HG03354 (cell line): Measurements from ENCODE around the gene GNAI1.

ENCODE experiments used
- ATAC-seq: cut with Tn5 transposase; IDR thresholded peaks from one replicate; pipeline ENCODE4 v1.9.1; 2021; ENCODE audit warnings: mild to moderate bottlenecking; ENCODE audit not compliant: unreplicated experiment, poor library complexity, severe bottlenecking

Gene GNAI1

DNA sequence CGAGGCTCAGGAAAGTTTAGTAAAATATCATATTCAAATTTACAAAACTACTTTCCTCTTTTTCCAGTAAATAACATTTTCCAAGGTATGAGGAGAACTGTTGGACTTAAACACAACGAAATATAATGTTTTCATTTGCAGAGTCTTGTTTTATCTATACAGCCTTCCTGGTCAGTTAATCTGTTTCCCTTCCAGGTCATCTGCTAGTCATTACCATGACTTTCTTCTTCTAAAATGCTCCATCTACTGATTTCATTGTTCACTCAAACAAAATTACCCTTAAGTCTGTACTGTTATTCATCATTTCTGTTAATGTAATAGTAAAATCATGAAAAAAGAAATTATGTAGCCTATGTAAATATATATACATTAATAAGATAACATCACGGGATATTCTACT is 69.8 kb downstream of the GNAI1 start:
- ATAC-seq, result no peak

DNA sequence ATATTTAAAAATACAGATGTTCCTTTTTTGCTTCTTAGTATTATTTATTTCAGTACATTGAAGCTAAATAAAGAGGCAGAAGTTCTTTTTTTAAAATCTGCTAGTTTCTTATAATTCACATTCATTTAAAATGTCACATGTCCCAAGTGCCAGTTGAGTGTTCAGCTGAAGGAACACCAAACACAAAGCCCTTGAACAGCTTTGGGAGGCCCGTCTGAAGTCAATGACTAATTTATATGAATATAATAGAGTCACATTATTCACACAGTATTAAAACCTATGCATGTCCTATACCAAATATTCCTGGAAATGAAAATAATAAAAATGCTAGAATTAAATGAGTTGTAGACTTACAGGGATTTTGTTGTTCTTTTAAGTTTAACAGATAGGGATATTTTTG is 70.3 kb downstream of the GNAI1 start:
- ATAC-seq, result no peak

DNA sequence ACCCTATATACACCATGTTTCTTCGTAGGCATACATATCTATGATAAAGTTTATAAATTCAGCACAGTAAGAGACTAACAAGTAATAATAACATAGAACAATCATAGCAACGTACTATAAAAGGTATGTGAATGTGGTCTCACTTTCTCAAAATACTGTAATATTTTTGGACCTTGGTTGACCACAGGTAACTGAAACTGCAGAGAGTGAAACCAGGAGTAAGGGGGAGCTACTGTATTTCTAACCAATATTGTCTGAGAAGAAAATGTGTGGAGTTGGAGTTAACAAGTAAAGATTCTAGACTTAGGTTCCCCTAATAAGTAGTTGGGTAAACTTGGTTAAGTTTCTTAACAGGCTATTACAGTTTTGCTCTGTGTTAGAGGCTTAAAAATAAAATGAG is 72.1 kb downstream of the GNAI1 start:
- ATAC-seq, result peak; percentile 82

DNA sequence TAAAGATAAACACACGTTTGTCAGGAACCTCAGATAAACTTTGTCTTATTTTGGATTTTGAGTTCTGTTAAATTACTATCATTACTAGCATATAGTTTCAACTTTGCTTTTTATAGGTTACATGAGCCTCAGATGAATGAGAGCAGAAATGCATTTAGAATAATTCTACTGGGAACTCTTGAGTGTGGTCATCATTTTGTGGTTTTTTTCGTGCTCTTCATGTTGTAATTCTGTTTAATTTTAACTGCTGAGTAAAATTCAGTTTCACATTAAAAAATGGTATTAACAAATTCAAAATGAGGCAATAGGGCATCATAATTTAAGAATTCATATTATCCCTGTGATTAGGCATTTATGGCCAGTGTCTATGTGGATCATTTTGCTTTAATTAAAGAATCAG is 72.9 kb downstream of the GNAI1 start:
- ATAC-seq, result no peak

DNA sequence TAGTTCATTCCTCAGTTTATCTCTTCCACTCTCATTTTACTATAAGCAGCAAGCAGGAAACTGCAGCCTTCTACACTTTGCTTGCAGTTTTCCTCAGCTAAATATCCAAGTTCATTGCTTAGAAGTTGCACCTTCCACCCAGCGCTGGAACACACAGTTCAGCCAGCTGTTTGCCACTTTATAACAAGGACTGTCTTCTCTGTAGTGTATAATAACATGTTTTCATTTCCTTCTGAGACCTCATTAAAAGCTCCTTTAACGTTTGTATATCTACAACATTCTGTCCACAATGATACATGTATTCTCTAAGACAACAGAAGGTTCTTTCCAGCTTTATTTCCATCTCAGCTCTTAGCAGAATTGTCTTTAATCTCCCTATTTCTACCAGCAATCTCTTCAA is 74.1 kb downstream of the GNAI1 start:
- ATAC-seq, result no peak

DNA sequence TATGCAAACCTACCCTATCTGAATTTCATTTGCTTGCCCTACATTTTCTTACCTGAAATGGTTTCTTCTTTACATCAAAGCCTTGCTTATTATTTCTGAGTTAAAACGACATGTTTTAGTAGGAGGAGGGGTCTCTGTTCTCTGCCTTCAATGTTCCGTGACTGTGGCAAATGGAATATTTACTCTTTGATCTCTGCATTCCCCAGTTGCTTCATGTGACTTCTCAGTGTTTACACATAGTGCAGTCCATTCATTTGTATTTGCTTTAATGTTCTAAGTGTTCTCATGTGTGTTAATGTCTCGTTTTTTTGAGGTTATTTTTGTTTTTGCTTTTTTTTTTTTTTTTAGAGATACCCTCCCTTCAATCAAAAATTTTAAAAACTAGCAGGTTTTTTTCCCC is 75.8 kb downstream of the GNAI1 start:
- ATAC-seq, result no peak

DNA sequence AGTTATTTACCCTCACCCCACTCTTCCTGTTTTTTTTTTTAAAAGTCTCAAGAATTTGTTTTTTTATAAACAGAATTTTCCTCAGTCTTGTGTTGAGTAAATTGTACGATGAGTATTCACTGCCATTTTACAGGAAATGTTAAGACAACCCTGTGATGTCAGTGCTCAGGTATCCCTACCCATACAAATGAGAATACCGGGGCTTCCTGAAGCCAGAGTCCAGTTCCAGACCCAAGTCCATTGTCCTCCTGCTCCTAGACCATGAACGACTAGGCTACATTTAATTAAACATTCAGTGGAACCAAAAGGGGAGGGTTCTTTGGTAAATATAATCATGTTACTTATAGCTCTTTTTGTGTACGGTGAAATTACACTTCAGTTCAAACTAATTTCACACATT is 79.2 kb downstream of the GNAI1 start:
- no peak for ATAC-seq

DNA sequence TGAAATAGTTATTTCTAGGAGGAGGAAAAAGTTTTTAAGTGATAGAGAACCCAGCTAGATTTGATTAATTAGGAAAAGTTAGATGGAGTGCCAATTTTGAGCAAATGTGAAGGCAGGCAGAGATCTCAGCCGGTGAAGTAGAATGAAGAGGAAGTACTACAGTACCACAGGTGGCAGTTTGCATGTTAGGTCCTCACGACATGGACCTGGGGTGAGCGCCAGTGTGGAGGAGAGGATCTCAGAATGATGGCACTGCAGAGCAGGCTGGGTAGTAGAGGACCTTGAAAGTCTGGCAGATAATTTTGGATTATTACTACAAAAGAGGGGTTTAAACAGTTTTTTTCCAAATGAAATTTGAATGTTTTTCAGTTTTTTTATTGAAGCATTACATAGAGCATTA is 81.1 kb downstream of the GNAI1 start:
- ATAC-seq, result no peak

DNA sequence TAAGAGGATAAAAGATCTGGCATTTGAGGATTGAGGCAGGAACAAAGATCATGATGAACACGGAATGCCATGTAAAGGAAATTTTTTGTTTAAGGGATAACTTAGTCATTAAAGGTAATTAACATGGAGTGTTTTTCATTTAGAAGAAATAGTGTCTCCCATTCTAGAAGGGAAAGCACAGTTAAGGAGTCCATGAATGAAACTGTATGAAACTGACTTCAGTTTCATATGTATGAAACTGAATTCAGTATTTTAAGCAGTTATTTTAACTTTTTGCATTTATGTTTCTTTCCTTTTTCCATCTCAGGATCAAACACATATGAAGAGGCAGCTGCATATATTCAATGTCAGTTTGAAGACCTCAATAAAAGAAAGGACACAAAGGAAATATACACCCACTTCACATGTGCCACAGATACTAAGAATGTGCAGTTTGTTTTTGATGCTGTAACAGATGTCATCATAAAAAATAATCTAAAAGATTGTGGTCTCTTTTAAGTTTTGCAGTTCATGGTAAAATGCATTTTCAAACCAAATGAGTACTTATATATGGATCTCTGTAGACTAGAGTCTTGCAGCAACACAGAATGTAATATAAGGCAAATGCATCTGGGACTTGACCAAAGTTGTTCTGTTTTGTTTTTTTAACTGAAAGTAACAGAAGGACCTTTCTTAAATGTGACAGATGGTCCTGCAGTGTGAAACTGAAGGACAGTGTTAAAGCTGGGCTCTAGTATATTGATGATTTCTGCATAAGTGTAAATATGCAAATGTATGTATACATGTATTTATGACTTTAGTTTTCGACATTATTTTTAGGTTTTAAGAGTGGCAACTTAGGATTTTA is 82.6 kb downstream of the GNAI1 start:
- ATAC-seq, result peak; percentile 39

DNA sequence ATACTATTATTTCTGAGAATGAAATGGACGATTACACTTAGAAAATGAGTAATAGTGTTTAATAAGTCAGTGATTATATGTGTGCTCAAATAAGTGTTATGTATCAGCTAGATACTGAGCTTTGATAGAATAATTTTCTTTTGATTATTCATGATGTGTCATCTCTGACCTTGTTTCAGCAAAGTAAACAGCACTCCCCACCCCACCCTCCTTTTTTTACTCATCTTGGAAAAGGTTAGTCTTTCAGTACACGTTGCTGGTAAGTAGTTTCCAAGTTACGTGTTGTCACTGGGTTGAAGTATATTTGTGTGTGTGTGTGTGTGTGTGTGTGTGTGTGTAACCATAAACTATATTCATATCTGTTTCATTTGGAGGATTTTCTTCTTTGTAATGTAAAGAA is 84.1 kb downstream of the GNAI1 start:
- ATAC-seq, result no peak

DNA sequence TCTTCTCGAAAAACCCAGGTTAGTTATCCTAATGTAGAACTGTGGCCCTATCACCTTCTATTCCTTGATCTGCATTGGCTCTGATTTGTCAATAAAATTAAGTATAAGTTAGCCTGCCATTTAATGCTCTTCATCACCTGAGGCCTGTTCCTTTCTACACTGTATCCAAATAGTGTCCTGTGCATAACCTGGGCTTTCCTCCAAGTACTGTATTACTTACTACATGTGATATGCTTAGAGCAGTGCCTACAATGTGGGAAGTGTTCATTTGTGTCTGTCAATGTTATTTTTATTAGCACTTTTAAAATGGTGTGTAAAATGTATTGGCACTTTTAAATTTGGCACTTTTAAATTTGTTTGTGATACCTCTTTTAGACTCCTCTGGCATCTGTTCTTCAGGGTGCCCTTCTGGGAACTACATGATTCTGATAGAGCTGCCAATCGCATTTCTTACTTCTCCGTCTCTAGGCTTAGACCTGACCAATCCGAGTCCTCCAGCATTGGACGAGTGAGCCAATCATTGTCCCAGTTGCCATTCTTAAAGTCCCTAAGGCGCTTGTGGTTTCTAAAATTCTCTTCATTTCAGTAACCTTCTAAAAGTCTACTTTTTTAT is 85.5 kb downstream of the GNAI1 start:
- no peak for ATAC-seq

DNA sequence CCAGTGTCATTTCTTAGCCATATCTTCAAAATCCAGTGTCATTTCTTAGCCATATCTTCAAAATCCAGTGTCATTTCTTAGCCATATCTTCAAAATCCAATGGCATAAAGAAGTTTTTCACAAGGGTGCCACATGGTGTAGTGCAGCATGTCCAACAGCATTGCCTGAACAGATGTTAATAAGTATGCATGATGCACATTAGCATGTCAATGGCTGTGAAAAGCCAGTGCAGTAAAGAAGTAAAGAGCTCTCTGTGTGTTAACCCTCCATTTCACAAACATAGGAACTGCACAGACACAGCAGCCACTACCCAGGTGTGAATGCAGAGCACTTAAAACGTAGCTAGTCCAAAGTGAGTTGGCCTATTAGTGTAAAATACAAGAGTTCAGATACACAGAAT is 89.8 kb downstream of the GNAI1 start:
- no peak for ATAC-seq

DNA sequence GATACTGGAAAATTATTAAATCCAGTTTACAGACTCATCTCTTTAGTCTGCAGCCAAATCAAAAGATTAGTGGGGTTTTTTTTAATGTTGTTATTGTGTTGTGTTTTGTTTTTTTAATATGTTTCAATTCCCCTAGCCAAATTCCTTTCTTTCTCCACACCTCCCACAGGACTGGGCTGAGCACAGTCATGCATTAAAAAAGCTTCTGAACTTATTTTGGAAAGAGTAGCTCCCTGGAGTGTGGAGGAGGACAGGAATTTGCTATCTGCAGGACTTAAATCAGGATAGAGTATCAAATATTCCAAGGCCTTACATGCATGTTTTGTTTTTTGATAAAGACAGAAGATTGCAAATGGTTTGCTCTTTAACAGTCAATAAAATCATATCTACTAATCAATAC is 90.7 kb downstream of the GNAI1 start:
- no peak for ATAC-seq

DNA sequence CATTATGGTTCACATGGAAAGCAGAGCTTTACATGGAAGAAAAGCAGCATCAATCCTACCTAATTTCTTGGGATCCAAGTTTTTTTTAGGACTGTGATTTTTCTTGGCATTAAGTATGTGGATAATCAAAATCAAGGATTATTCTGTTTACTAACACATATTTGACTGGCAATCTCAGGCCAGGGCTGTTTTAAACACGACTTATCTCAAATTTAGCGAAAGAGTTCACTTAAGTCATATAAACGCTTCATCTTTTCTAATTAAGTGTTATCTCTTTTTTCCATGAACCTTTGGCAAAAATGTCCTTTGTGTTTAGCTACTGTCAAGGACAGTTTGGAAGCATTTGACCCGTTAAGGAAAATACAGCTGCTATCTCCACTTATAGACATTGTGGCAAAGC is 92.0 kb downstream of the GNAI1 start:
- no peak for ATAC-seq

DNA sequence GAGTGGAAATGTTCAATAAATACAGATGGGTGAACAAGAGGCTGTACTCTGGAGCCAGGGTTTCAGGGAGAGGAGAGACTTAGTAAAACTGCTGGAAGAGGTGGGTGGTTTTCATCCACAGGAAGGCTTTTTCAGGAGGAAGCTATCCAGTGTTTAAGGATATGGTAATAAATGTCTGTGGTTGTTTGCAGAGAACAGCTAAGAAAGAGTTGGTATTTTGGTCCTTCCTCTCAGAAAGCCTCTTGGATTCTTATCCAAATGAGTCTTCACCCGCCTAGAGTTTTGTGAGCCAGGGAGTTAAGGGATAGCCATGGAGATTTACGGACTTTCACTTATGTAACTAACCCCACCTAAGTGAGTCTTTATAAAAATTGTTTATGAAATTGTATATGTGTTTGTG is 95.7 kb downstream of the GNAI1 start:
- no peak for ATAC-seq

DNA sequence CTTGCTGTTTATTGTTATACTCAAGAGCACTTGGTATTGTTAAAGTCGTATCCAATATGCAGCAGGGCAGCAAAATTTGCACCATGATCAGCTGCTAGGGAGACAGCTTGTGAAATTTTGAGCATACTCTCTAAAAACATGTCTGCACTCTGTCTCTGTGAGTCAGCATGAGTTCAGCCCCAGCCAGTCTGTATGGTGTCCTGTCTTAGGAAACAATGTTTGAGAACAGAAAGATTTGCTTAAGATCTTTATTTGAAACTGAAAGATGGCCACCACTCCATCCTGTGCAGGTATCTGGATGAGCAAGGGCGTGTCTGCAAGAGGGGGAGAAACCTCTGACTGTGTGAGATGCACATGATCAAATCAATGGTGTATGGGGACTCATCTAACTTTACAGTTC is 97.1 kb downstream of the GNAI1 start:
- no peak for ATAC-seq

DNA sequence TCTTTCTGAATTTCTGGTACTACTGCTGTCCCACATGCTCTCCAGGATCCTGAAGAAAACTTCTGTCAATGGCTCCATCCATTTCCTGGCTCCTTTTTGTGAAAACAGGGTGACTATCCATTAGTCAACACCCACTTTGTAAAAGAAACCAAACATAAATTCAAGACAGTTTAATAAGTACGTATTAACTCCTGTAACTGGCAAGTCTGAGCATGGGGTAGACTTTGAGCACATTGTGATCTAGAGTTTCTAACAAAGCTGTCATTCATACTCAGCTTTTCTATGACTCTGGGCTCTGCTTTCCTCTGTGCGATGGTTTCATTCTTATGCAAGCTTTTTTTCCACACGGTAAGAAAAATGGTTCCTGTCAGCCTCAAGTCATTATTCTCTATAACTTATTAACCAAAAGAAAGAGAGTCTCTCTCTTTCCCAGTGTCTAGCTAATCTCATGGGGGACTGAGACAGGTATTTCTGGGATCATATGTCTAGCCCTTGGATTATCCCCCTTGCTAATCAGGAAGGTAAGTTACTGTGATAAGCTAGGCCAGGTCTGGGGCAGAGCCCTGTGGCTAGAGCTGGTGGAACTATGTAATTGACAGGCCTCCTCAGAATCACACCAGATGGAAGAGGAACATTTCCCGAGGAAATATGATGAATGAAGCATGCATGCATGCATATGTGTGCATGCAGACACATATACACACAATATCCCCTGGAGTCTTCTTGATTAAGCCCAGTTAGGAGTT is 98.5 kb downstream of the GNAI1 start:
- ATAC-seq, result no peak

DNA sequence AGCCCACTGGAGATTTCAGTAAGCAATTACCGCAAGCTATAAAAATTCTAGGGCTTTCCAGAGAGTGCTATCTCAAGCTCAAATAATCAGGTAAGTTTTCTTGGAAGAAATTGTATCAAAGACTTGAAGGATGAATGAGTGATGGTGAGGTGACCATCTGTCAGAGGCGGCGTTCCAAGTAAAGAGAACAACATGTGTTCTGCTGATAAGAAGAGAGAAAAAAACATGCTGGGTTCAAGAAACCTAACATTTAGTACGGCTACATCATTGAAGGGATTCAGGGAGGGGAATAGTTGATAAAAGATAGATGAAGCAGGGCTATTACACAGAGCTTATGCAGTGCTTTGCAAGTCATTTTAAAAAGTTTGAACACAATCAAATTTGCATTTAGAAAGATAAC is 100.7 kb downstream of the GNAI1 start:
- ATAC-seq, result no peak

DNA sequence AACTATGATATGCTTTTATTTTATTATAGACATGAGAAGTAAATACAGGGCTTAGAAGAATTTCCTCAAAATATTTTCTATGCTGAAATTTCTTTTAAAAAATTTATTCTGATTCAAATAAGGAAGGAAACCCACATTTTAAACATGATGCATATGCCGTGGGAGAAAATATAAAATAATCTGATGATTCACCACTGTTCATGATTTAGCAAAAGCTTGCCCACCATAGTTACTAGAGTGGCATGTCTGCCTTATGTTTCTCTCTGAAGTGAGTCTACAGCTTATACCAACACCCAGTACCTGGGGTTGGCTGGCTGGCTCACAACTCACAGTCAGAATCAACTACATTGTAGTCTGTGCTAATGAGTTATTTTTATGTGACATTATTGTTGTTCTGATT is 102.0 kb downstream of the GNAI1 start:
- no peak for ATAC-seq

DNA sequence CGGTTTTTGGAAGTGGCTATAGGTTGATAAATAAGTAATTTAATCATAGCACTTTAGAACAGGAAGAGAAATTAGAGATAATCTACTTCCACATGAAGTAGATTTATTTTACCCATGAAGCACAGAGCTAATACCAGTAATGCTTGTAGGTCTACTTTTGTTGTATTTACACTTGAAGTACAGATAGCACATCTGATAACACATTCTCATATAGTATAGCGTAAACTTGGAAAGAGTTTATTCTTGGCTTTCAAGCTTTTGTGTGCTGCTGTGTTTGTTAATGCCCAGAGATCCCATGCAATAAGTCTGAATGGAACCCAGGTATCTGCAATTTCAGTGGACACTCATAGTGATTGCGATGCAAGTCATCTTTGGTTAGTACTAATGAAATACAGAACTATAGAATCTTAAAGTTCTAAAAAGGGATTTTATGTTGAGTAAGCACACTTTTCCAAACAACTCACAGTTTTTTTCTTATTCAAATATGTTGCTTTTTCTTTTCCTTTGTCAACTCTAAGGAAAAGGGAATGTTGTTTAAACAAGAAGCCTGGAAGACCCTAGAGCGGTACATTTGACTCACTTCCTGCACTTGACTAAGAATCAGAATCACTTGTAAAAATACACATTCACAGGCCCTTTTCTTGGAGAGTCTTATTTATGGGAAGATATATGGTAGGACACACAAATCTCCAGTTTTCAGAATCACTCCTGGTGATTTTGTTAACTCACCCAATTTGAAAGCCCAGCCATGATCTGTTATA is 105.8 kb downstream of the GNAI1 start:
- no peak for ATAC-seq
